ENCODE measurements around the gene AP3M1. TPM values are rescaled to one million over a fixed set of nuclear protein-coding genes. Genes with fewer than 3 reads are reported as not detected.

Gene AP3M1
- total RNA-seq, 1 experiment from 2014 or later, result 37.4 TPM

GRCh38 chr10:74199315-74199714, 48.7 kb upstream of the AP3M1 start:
- Mint-ChIP-seq H3K4me3 (no peak overlapping the region), H3K4me1 (peaks cover 2 to 3% of the 10 kb centered on the region in 2 experiments; a peak in 1 of 4 replicates), H3K9me3 (no peaks in the 10 kb centered on the region), H3K27me3 (ENCODE audit: low read depth) (no peaks in the 10 kb centered on the region), H3K36me3 (ENCODE audit: insufficient read depth in 1 of 3, low read depth in 3 of 3) (peaks cover 0 to 3% (median 2%) of the 10 kb centered on the region in 3 experiments; a peak in 4 of 7 replicates), H3K27ac (no peak overlapping the region)
- WGBS (ENCODE audit: extremely low coverage, insufficient read length, low lambda C conversion rate), result no CpG with 5 or more reads among the region's 4 CpGs
- H3K56ac ChIP-seq (ENCODE audit: insufficient read length, low read depth, low read length), result no peak overlapping the region
- no peak overlapping the region for H3K27ac ChIP-seq (ENCODE audit: insufficient read length, low read depth, low read length)
- H3K4ac ChIP-seq (ENCODE audit: low read depth, low read length), result no peak overlapping the region
- no peak overlapping the region for H3K4me2 ChIP-seq (ENCODE audit: insufficient read depth, insufficient read length, low read length)
- no peak overlapping the region for H2BK12ac ChIP-seq (ENCODE audit: insufficient read length, low read depth, low read length)
- H3K18ac ChIP-seq (ENCODE audit: insufficient read length, low read depth, low read length), result no peak overlapping the region
- no peaks in the 10 kb centered on the region for H3K79me2 ChIP-seq (ENCODE audit: insufficient read depth, low read length)
- H3K23ac ChIP-seq (ENCODE audit: insufficient read length, low read depth, low read length), result no peak overlapping the region
- no peaks in the 10 kb centered on the region for H3K9me3 ChIP-seq (ENCODE audit: control insufficient read depth, low read depth, low read length)
- H3K4me1 ChIP-seq (ENCODE audit: insufficient read depth, low read length), result no peaks in the 10 kb centered on the region
- H4K91ac ChIP-seq (ENCODE audit: insufficient read length, low read depth, low read length), result no peak overlapping the region
- no peak overlapping the region for H2BK15ac ChIP-seq (ENCODE audit: low read depth, low read length)
- no peaks in the 10 kb centered on the region for H3K27me3 ChIP-seq (ENCODE audit: insufficient read depth, low read length)
- H3K79me1 ChIP-seq (ENCODE audit: insufficient read depth, low read depth, low read length, poor library complexity, severe bottlenecking), result no peaks in the 10 kb centered on the region
- H3K14ac ChIP-seq (ENCODE audit: insufficient read depth, low read length), result no peak overlapping the region
- H4K20me1 ChIP-seq (ENCODE audit: control insufficient read depth, insufficient read depth, insufficient read length), result no peaks in the 10 kb centered on the region
- no peak overlapping the region for H2AFZ ChIP-seq (ENCODE audit: low read length)
- TF ChIP-seq CTCF (conservative IDR thresholded peaks at IDR 0.05), result no peak
- H2AK5ac ChIP-seq (ENCODE audit: insufficient read length, low read length), result no peak overlapping the region
- no peak overlapping the region for H3K9ac ChIP-seq (ENCODE audit: extremely low read depth, insufficient read length, low read length)
- no peak overlapping the region for H2BK5ac ChIP-seq (ENCODE audit: insufficient read length, low read length)
- no peak for DNase-seq
- no peak overlapping the region for H2BK20ac ChIP-seq (ENCODE audit: low read depth, low read length, poor library complexity, severe bottlenecking)
- H2BK120ac ChIP-seq (ENCODE audit: low read depth, low read length, poor library complexity, severe bottlenecking), result no peak overlapping the region
- H3K23me2 ChIP-seq (ENCODE audit: insufficient read length, low read depth, low read length, poor library complexity, severe bottlenecking), result no peaks in the 10 kb centered on the region
- no peak overlapping the region for H3T11ph ChIP-seq (ENCODE audit: low read length)
- no peak overlapping the region for H4K8ac ChIP-seq (replicated peaks; ENCODE audit: insufficient read length, low read depth, low read length)
- no peak overlapping the region for H4K5ac ChIP-seq (ENCODE audit: insufficient read length, low read depth, low read length)

Measured in H9 (cell line).